Effector memory CD4-positive, alpha-beta T cell (primary cell): ENCODE measurements around the gene OR1N2.
"Not testable (repeated sequence)": the region's sequence is repeated elsewhere in the genome, so short reads cannot be mapped to it uniquely, and the experiment has no call there.

Source experiments
- DNase-seq, 3 donors: peaks; one replicate each; pipeline ENCODE4 v3.0.0-alpha.2; 2020
- H3K27ac ChIP-seq: 2 replicates; pipeline ENCODE4 v1.7.0; 2013; ENCODE audit warnings: mild to moderate bottlenecking, low read length, moderate library complexity; ENCODE audit not compliant: insufficient read depth, poor library complexity, severe bottlenecking
- H3K27me3 ChIP-seq: replicated peaks from 2 replicates; pipeline ENCODE4 v1.7.0; 2013; ENCODE audit warnings: mild to moderate bottlenecking, low read length; ENCODE audit not compliant: insufficient read depth, control insufficient read depth, poor library complexity, severe bottlenecking
- H3K36me3 ChIP-seq: 2 replicates; pipeline ENCODE4 v1.7.0; 2013; ENCODE audit warnings: mild to moderate bottlenecking, low read length, moderate library complexity; ENCODE audit not compliant: control insufficient read depth, insufficient read depth
- H3K4me1 ChIP-seq: 2 replicates; pipeline ENCODE4 v1.7.0; 2013; ENCODE audit warnings: low read length, mild to moderate bottlenecking; ENCODE audit not compliant: control insufficient read depth, insufficient read depth, poor library complexity, severe bottlenecking
- H3K4me3 ChIP-seq: 2 replicates; pipeline ENCODE4 v1.7.0; 2013; ENCODE audit warnings: low read length, low read depth, mild to moderate bottlenecking; ENCODE audit not compliant: insufficient read depth, poor library complexity, severe bottlenecking
- H3K9me3 ChIP-seq: 2 replicates; pipeline ENCODE4 v1.7.0; 2013; ENCODE audit warnings: mild to moderate bottlenecking, low read length, moderate library complexity; ENCODE audit not compliant: control insufficient read depth

OR1N2 gene

DNA sequence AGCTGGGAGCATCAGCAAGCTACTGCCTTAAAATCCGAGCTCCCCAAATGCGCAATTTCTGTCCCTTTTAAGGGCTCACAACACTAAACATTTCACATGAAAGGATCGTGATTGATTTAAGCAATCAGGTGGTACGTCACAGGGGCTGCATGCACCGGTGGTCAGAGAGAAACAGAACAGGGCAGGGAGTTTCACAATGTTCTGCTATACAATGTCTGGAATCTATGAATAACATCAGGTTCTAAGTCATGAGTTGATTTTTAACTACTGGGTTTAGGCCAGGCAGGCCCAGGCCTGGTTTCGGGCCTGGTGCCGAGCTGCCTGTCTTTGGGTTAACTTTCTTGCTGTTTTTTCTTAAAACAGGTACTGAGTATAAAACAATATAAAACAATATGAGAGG lies 15.8 kb upstream of the OR1N2 start:
- not testable (repeated sequence) for H3K27me3 ChIP-seq, H3K27ac ChIP-seq, H3K4me1 ChIP-seq, H3K4me3 ChIP-seq, H3K36me3 ChIP-seq, H3K9me3 ChIP-seq, DNase-seq

DNA sequence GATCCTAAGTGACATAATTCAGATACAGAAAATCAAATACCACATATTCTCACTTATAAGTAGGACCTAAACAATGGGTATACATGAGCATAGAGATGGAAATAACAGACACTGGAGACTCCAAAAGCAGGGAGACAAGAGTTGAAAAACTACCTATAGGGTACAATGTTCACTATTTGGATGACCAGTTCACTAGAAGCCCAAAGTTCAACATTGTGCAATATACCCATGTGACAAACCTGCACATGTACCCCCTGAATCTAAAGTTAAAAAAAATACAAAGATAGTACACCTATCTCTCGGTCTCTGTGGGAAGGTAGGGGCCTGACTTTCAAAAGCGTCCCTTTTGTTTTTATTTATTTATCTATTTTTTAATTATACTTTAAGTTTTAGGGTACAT lies 14.2 kb upstream of the OR1N2 start:
- H3K36me3 ChIP-seq = no peaks in the 10 kb centered on the region
- H3K9me3 ChIP-seq = no peaks in the 10 kb centered on the region
- H3K27ac ChIP-seq = no peak overlapping the region
- H3K27me3 ChIP-seq = no peaks in the 10 kb centered on the region
- no peak for DNase-seq
- no peak overlapping the region for H3K4me3 ChIP-seq
- no peaks in the 10 kb centered on the region for H3K4me1 ChIP-seq

DNA sequence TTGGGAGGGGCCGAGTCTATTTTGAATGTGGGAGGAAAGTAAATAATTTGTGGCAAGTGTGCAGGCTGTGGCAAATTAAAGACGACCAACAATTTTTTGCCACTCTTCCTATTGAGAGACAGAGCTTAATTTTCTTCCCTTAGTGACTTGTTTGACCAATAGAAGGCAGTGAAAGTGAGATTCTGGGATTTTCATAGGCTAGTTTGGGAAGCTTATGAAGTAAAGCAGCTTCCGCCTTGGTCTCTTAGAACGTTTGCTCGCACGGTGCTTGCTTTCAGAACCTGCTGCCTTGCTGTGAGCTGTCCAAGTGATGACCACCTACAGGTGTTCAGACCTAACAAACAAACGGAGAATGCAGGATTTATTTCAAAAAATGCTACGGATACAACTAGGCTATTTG lies 6.7 kb upstream of the OR1N2 start:
- H3K27ac ChIP-seq = no peak overlapping the region
- H3K36me3 ChIP-seq = no peaks in the 10 kb centered on the region
- H3K9me3 ChIP-seq = no peaks in the 10 kb centered on the region
- no peaks in the 10 kb centered on the region for H3K27me3 ChIP-seq
- H3K4me1 ChIP-seq = no peaks in the 10 kb centered on the region
- DNase-seq = no peak
- no peak overlapping the region for H3K4me3 ChIP-seq

DNA sequence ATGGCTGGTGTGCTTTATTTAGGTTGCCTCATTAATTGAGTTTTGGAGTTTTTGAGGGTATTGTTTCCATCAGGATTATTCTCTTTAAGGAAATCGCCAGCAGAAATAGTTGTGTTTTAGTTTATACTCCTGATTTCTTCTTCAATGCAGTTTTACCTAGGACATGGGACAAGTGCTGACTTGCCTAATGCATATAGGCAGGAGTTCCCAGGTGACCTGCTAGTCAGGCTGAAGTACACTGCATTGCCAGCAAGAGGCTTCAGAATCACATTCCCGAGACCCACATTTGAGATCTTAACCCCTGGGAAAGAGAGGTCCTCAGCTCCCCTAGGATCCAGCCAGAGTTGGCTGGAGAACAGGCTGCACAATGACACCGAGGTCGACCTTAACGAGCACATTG lies 1.5 kb upstream of the OR1N2 start:
- Histone ChIP-seq H3K9me3 (no peaks in the 10 kb centered on the region), H3K4me3 (no peak overlapping the region), H3K27ac (no peak overlapping the region), H3K4me1 (no peaks in the 10 kb centered on the region), H3K27me3 (no peaks in the 10 kb centered on the region), H3K36me3 (no peaks in the 10 kb centered on the region)
- no peak for DNase-seq

DNA sequence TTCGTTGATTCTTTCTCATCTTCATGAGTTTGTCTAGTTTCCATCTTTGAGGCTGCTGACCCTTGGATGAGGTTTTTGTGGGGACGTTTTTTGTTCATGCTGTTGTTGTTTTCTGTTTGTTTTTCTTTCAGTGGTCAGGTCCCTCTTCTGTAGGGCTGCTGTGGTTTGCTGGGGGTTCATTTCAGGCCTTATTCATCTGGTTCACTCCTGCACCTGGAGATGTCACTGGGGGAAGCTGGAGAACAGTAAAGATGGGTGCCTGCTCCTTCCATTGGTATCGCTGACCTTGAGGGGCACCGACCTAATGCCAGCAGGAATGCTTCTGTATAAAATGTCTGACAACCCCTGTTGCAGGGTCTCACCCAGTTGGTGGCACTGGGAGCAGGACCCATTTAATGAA lies 8.5 kb downstream of the OR1N2 start:
- no peaks in the 10 kb centered on the region for H3K36me3 ChIP-seq
- no peaks in the 10 kb centered on the region for H3K9me3 ChIP-seq
- no peak overlapping the region for H3K4me3 ChIP-seq
- no peaks in the 10 kb centered on the region for H3K27me3 ChIP-seq
- no peak for DNase-seq
- H3K27ac ChIP-seq = no peak overlapping the region
- H3K4me1 ChIP-seq = no peaks in the 10 kb centered on the region

DNA sequence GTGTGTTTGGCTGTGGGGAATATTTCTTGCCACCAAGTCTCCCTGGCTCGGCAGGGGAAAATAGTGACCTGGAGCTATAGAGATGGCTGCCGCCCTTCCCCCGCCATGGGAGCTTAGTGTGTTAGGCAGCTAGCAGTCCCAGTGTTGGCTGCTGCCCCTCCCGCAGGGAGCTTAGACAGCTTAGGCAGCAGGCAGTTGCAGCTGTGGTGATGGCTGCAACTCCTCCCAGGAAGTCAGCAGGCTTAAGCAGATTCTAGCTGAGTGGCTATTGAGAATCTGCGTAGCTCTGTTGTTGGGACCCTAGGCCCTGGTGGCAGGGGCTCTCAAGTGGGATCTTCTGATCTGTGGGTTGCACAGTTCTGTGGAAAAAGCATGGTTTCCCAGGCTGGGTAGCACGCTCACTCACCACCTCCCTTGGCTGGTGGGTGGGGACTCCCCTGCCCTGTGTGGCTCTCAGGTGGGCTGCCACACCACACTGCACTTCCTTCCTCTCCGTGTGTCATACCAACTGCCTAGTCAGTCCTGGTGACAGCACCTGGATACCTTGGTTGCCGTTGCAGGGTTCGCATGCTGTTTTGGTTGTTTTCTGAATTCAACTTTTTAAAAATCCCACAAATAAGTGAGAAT lies 9.3 kb downstream of the OR1N2 start:
- H3K4me3 ChIP-seq = no peak overlapping the region
- no peaks in the 10 kb centered on the region for H3K4me1 ChIP-seq
- no peak for DNase-seq
- no peak overlapping the region for H3K27ac ChIP-seq
- H3K36me3 ChIP-seq = no peaks in the 10 kb centered on the region
- H3K27me3 ChIP-seq = no peaks in the 10 kb centered on the region
- no peaks in the 10 kb centered on the region for H3K9me3 ChIP-seq

DNA sequence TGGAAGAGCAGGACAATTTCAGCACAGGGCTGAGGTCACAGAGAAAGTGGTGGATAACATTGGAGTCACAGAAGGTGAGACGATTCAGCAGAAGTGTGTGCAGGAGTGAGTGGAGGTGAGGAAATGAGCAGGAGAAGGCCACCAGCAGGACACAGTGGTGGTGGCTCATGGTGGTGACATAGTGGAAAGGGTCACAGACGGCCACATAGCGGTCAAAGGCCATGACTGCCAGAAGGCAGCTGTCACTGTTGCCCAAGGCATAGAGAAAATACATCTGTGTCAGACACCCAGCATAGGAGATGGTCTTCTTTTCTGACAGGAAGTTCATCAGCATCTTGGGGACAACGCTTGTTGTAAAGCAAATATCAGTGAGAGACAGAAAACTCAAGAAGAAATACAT lies 15.0 kb downstream of the OR1N2 start:
- Histone ChIP-seq H3K9me3 (no peaks in the 10 kb centered on the region), H3K27me3 (no peaks in the 10 kb centered on the region), H3K36me3 (no peaks in the 10 kb centered on the region), H3K4me3 (no peak overlapping the region), H3K4me1 (no peaks in the 10 kb centered on the region), H3K27ac (no peak overlapping the region)
- DNase-seq = no peak

DNA sequence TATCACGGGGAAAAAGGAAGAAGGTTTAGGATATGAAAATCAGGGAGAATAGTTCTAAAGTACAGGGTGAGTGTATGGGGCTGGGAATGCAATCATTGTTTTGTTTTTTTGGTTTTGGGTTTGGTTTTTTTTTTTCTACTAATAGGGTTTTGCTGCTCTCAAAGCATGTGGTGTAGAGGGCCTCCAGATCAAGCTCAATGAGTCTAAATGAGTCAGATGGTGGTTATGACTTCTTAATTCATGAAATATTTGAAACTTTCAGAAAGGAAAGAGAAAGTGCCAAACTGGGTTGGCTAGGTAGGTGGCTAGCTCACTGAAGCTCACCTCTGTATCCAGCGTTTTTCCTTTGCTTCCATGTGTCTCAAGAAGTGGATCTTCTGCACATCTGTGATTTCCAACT lies 19.5 kb downstream of the OR1N2 start:
- DNase-seq = no peak
- H3K27me3 ChIP-seq = no peaks in the 10 kb centered on the region
- no peak overlapping the region for H3K4me3 ChIP-seq
- H3K27ac ChIP-seq = no peak overlapping the region
- H3K4me1 ChIP-seq = no peaks in the 10 kb centered on the region
- H3K36me3 ChIP-seq = no peaks in the 10 kb centered on the region
- H3K9me3 ChIP-seq = no peaks in the 10 kb centered on the region

DNA sequence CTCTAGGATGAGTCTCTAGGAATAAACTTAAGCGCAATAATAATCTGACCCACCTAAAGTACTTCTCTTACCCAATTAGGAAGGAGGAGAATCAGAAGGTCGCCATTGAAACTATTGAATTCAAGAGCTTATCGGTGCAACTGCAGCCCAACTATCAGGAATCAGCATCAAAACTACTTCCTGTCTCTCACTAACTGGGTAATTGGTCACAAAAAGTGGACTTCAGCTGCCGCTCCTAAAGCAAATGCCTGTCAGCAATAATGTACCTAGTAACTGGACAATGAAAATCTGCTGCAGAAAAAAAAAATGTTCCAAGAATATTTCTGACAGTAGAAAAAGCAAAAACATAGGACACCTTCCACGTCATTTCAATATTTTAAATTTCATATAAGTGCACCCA lies 27.0 kb downstream of the OR1N2 start:
- no peak overlapping the region for H3K4me3 ChIP-seq
- no peaks in the 10 kb centered on the region for H3K36me3 ChIP-seq
- H3K27me3 ChIP-seq = no peaks in the 10 kb centered on the region
- H3K27ac ChIP-seq = no peak overlapping the region
- H3K9me3 ChIP-seq = no peaks in the 10 kb centered on the region
- no peak for DNase-seq
- no peaks in the 10 kb centered on the region for H3K4me1 ChIP-seq

DNA sequence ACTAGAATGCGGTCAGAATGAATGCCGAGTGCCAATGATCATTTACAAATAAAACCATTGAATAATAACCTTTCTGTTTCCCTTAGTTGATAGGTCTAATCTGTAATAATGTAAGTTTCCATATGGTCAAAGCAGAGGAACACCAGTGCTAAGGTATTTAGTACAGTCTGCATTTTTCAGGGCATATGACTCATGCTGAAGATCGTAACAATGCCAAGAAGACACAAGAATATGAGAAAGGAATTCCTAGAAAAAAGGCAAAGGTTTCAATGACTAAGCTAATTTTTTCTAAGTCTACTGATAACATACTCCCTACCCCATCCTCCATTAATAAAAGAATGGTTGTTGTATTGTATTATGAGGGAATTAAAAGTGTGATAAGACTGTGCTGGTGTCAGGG lies 27.4 kb downstream of the OR1N2 start:
- Histone ChIP-seq H3K27me3 (no peaks in the 10 kb centered on the region), H3K27ac (no peak overlapping the region), H3K4me3 (no peak overlapping the region), H3K9me3 (no peaks in the 10 kb centered on the region), H3K4me1 (no peaks in the 10 kb centered on the region), H3K36me3 (no peaks in the 10 kb centered on the region)
- DNase-seq = no peak

DNA sequence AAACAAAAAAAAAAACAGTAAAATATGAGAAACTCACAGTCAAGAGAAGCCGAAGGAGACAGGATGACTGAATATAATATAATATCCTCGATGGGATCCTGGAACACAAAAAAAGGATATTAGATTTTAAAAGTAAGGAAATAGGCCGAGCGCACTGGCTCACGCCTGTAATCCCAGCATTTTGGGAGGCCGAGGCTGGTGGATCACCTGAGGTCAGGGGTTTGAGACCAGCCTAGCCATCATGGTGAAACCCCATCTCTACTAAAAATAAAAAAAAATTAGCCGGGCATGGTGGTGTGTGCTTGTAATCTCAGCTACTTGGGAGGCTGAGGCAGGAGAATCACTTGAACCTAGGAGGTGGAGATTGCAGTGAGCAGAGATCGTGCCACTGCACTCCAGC lies 30.4 kb downstream of the OR1N2 start, which contains the start of gene OR1L8:
OR1L8 (minus strand) TSS at position 101 of the 400 bp plus-strand sequence. CDS start 14,907 bp downstream, outside the sequence.
- not testable (repeated sequence) for H3K4me3 ChIP-seq, DNase-seq, H3K36me3 ChIP-seq, H3K9me3 ChIP-seq, H3K27ac ChIP-seq, H3K4me1 ChIP-seq, H3K27me3 ChIP-seq
